ENCODE measurements around the gene ATP1A3. TPM values are rescaled to one million over a fixed set of nuclear protein-coding genes. Genes with fewer than 3 reads are reported as not detected.

Gene ATP1A3
- total RNA-seq, 1 experiment from 2014 or later: 4.0 TPM

GRCh38 chr19:41934849-41935374 lies 59.1 kb downstream of the ATP1A3 start:
- ATAC-seq (peak; percentile 63), DNase-seq (peak; percentile 65)
- Histone ChIP-seq H3K9me2 (replicated peaks; ENCODE audit: low read length) (no peaks in the 10 kb centered on the region), H3F3A (ENCODE audit: low read length, unreplicated experiment) (no peaks in the 10 kb centered on the region), H3K79me2 (ENCODE audit: low read length) (no peaks in the 10 kb centered on the region), H3K4me1 (ENCODE audit: insufficient read depth, low read length) (0 out of 2 replicates have a peak, but pooled peaks cover 9% of the 10 kb centered on the region), H3K4me3 (ENCODE audit: low read length) (no peak overlapping the region), H3K4me2 (ENCODE audit: low read length) (no peak overlapping the region), H3K36me3 (ENCODE audit: low read depth, low read length) (no peaks in the 10 kb centered on the region), H4K20me1 (ENCODE audit: low read length) (no peaks in the 10 kb centered on the region), H3K9me3 (ENCODE audit: low read length) (no peaks in the 10 kb centered on the region), H3K27ac (ENCODE audit: low read length) (no peak overlapping the region), H2AFZ (ENCODE audit: low read length) (no peak overlapping the region), H3K27me3 (ENCODE audit: low read length) (0 out of 2 replicates have a peak, but pooled peaks cover 8% of the 10 kb centered on the region), H3K9ac (ENCODE audit: low read length) (no peak overlapping the region)
- CTCF ChIA-PET: no interaction called here
- POLR2A ChIA-PET (ENCODE audit: unreplicated experiment): no interaction called here
- TF ChIP-seq EZH2 (IDR thresholded peaks at IDR 0.05; ENCODE audit: low read length, unreplicated experiment) (no peak), CTCF (conservative IDR thresholded peaks at IDR 0.05; ENCODE audit: low read depth, low read length) (peak; percentile 82)
- intact Hi-C loops (cut with micrococcal nuclease): loop anchor here (5.0 kb wide), 2 partner anchors 48 to 63 kb away; no protein-coding TSS in a partner anchor
- BruUV-seq (replicated peaks): no TSS peak

- H4K20me1 ChIP-seq (ENCODE audit: low read length): no peaks in the 10 kb centered on the region
- no TSS peak for BruUV-seq (replicated peaks)
- ATAC-seq (no peak), DNase-seq (no peak)
- H3K9me2 ChIP-seq (replicated peaks; ENCODE audit: low read length): no peaks in the 10 kb centered on the region
- ChIA-PET POLR2A (ENCODE audit: unreplicated experiment) (no interaction called here), CTCF (no interaction called here)
- H3K36me3 ChIP-seq (ENCODE audit: low read depth, low read length): no peaks in the 10 kb centered on the region
- H3K4me2 ChIP-seq (ENCODE audit: low read length): no peak overlapping the region
- peaks cover 13% of the 10 kb centered on the region; the same call in 1 of the 2 replicates for H3K4me1 ChIP-seq (ENCODE audit: insufficient read depth, low read length)
- H2AFZ ChIP-seq (ENCODE audit: low read length): no peak overlapping the region
- no peaks in the 10 kb centered on the region for H3K9me3 ChIP-seq (ENCODE audit: low read length)
- H3K9ac ChIP-seq (ENCODE audit: low read length): no peak overlapping the region
- H3K27me3 ChIP-seq (ENCODE audit: low read length): 0 out of 2 replicates have a peak, but pooled peaks cover 9% of the 10 kb centered on the region
- no peaks in the 10 kb centered on the region for H3F3A ChIP-seq (ENCODE audit: low read length, unreplicated experiment)
- no peaks in the 10 kb centered on the region for H3K79me2 ChIP-seq (ENCODE audit: low read length)
- H3K27ac ChIP-seq (ENCODE audit: low read length): no peak overlapping the region
- intact Hi-C loops (cut with micrococcal nuclease): no loop called here
- H3K4me3 ChIP-seq (ENCODE audit: low read length): no peak overlapping the region
- TF ChIP-seq EZH2 (IDR thresholded peaks at IDR 0.05; ENCODE audit: low read length, unreplicated experiment): no peak
- TF ChIP-seq CTCF (conservative IDR thresholded peaks at IDR 0.05; ENCODE audit: low read depth, low read length): no peak
- TF ChIP-seq EZH2phosphoT487 (IDR thresholded peaks at IDR 0.05; ENCODE audit: borderline replicate concordance, low read length): no peak
Observed at GRCh38 chr19:41933693-41934426, 60.2 kb downstream of the ATP1A3 start.

GRCh38 chr19:41932720-41933332 lies 61.2 kb downstream of the ATP1A3 start:
- no peak overlapping the region for H3K4me2 ChIP-seq (ENCODE audit: low read length)
- no peak overlapping the region for H3K9ac ChIP-seq (ENCODE audit: low read length)
- TF ChIP-seq EZH2phosphoT487 (IDR thresholded peaks at IDR 0.05; ENCODE audit: borderline replicate concordance, low read length): no peak
- TF ChIP-seq EZH2 (IDR thresholded peaks at IDR 0.05; ENCODE audit: low read length, unreplicated experiment): no peak
- no peak for TF ChIP-seq CTCF (conservative IDR thresholded peaks at IDR 0.05; ENCODE audit: low read depth, low read length)
- no peaks in the 10 kb centered on the region for H3K9me3 ChIP-seq (ENCODE audit: low read length)
- H3K4me3 ChIP-seq (ENCODE audit: low read length): no peak overlapping the region
- no TSS peak for BruUV-seq (replicated peaks)
- ChIA-PET CTCF (no interaction called here), POLR2A (ENCODE audit: unreplicated experiment) (no interaction called here)
- H3F3A ChIP-seq (ENCODE audit: low read length, unreplicated experiment): no peaks in the 10 kb centered on the region
- no peaks in the 10 kb centered on the region for H3K79me2 ChIP-seq (ENCODE audit: low read length)
- 0 out of 2 replicates have a peak, but pooled peaks cover 9% of the 10 kb centered on the region for H3K27me3 ChIP-seq (ENCODE audit: low read length)
- H3K36me3 ChIP-seq (ENCODE audit: low read depth, low read length): no peaks in the 10 kb centered on the region
- no peaks in the 10 kb centered on the region for H4K20me1 ChIP-seq (ENCODE audit: low read length)
- no peak overlapping the region for H2AFZ ChIP-seq (ENCODE audit: low read length)
- ATAC-seq (no peak), DNase-seq (no peak)
- H3K27ac ChIP-seq (ENCODE audit: low read length): no peak overlapping the region
- intact Hi-C loops (cut with micrococcal nuclease): no loop called here
- no peaks in the 10 kb centered on the region for H3K9me2 ChIP-seq (replicated peaks; ENCODE audit: low read length)
- H3K4me1 ChIP-seq (ENCODE audit: insufficient read depth, low read length): peaks cover 14% of the 10 kb centered on the region; the same call in 1 of the 2 replicates

All from PC-3 (cell line).